ENCODE data around the gene CDKN2B-AS1. TPM values are rescaled to one million over a fixed set of nuclear protein-coding genes. Genes with fewer than 3 reads are reported as not detected.

Gene CDKN2B-AS1

Small RNA genes lying within 50 kb of the gene (small RNA-seq; reads per million reads assigned to genes)
- gene RF01909 (ENCODE audit: insufficient read depth) (not detected), gene RF02045 (ENCODE audit: insufficient read depth) (not detected)

Measured in mesendoderm (in vitro differentiated cells).